Ectodermal cell (in vitro differentiated cells): ENCODE data around the gene KRTAP10-1.

ENCODE experiments used
- H3K27ac ChIP-seq: 2 replicates; pipeline ENCODE4 v1.7.0; 2013; ENCODE audit warnings: mild to moderate bottlenecking, low read depth, low read length; ENCODE audit not compliant: insufficient read depth, poor library complexity, severe bottlenecking
- H3K27me3 ChIP-seq: 2 replicates; pipeline ENCODE4 v1.7.0; 2013; ENCODE audit warnings: mild to moderate bottlenecking, low read length; ENCODE audit not compliant: insufficient read depth, control insufficient read depth, poor library complexity, severe bottlenecking
- H3K36me3 ChIP-seq: one replicate; pipeline ENCODE4 v1.7.0; 2013; ENCODE audit warnings: low read length; ENCODE audit not compliant: control insufficient read depth, insufficient read depth
- H3K4me1 ChIP-seq: one replicate; pipeline ENCODE4 v1.7.0; 2013; ENCODE audit warnings: low read length; ENCODE audit not compliant: control insufficient read depth, insufficient read depth
- H3K4me3 ChIP-seq: 2 replicates; pipeline ENCODE4 v1.7.0; 2013; ENCODE audit warnings: low read depth, low read length, control low read depth; ENCODE audit not compliant: insufficient read depth
- H3K9me3 ChIP-seq: 2 replicates; pipeline ENCODE4 v1.7.0; 2013; ENCODE audit warnings: mild to moderate bottlenecking, low read length, moderate library complexity; ENCODE audit not compliant: control insufficient read depth
- WGBS, 2 experiments: methylation state at CpG; one replicate each; pipeline ENCODE4 v1.1.7; 2013; ENCODE audit warnings: missing lambda C conversion rate in 2 of 2; 5-methylcytosine and 5-hydroxymethylcytosine counted together

Gene KRTAP10-1

GRCh38 chr21:44571296-44571695 is 31.3 kb upstream of the KRTAP10-1 start:
- H3K4me3 ChIP-seq, result no peak overlapping the region
- H3K36me3 ChIP-seq, result no peaks in the 10 kb centered on the region
- H3K9me3 ChIP-seq, result peaks cover 2% of the 10 kb centered on the region
- no peaks in the 10 kb centered on the region for H3K27me3 ChIP-seq
- peaks cover 6% of the 10 kb centered on the region for H3K4me1 ChIP-seq
- no peak overlapping the region for H3K27ac ChIP-seq
- 67 to 73% methylated on average over 4 of the region's 4 CpGs for WGBS, 2 experiments

- H3K36me3 ChIP-seq, result no peaks in the 10 kb centered on the region
- no peak overlapping the region for H3K4me3 ChIP-seq
- 90 to 91% methylated on average over 12 of the region's 12 CpGs for WGBS, 2 experiments
- H3K27ac ChIP-seq, result no peak overlapping the region
- H3K9me3 ChIP-seq, result peaks cover 2% of the 10 kb centered on the region
- H3K27me3 ChIP-seq, result no peaks in the 10 kb centered on the region
- H3K4me1 ChIP-seq, result peaks cover 6% of the 10 kb centered on the region
Measured at GRCh38 chr21:44569861-44570517, 30.0 kb upstream of the KRTAP10-1 start.

GRCh38 chr21:44568667-44569556 is 28.9 kb upstream of the KRTAP10-1 start:
- Histone ChIP-seq H3K9me3 (peaks cover 2% of the 10 kb centered on the region), H3K36me3 (no peaks in the 10 kb centered on the region), H3K4me3 (no peak overlapping the region), H3K27me3 (no peaks in the 10 kb centered on the region), H3K4me1 (no peaks in the 10 kb centered on the region), H3K27ac (no peak overlapping the region)
- WGBS, 2 experiments, result 86 to 87% methylated on average over 27 of the region's 27 CpGs

GRCh38 chr21:44568261-44568660 is 28.3 kb upstream of the KRTAP10-1 start:
- Histone ChIP-seq H3K27ac (no peak overlapping the region), H3K27me3 (no peaks in the 10 kb centered on the region), H3K4me1 (no peaks in the 10 kb centered on the region), H3K9me3 (peaks cover 2% of the 10 kb centered on the region), H3K36me3 (no peaks in the 10 kb centered on the region), H3K4me3 (no peak overlapping the region)
- WGBS, 2 experiments, result 90 to 95% methylated on average over 12 of the region's 12 CpGs

GRCh38 chr21:44567481-44568171 is 27.6 kb upstream of the KRTAP10-1 start:
- 95% methylated on average over 18 of the region's 18 CpGs for WGBS, 2 experiments
- no peak overlapping the region for H3K27ac ChIP-seq
- H3K9me3 ChIP-seq, result peaks cover 2% of the 10 kb centered on the region
- H3K27me3 ChIP-seq, result no peaks in the 10 kb centered on the region
- H3K36me3 ChIP-seq, result no peaks in the 10 kb centered on the region
- H3K4me1 ChIP-seq, result no peaks in the 10 kb centered on the region
- H3K4me3 ChIP-seq, result no peak overlapping the region

GRCh38 chr21:44566403-44566802 is 26.4 kb upstream of the KRTAP10-1 start:
- H3K27ac ChIP-seq, result no peak overlapping the region
- H3K4me1 ChIP-seq, result no peaks in the 10 kb centered on the region
- H3K27me3 ChIP-seq, result no peaks in the 10 kb centered on the region
- no peak overlapping the region for H3K4me3 ChIP-seq
- 100% methylated on average over 1 of the region's 1 CpG; no CpG with 5 or more reads in 1 of the 2 experiments for WGBS, 2 experiments
- H3K36me3 ChIP-seq, result no peaks in the 10 kb centered on the region
- H3K9me3 ChIP-seq, result peaks cover 2% of the 10 kb centered on the region

GRCh38 chr21:44564886-44565598 is 25.0 kb upstream of the KRTAP10-1 start:
- Histone ChIP-seq H3K36me3 (no peaks in the 10 kb centered on the region), H3K9me3 (peaks cover 2% of the 10 kb centered on the region), H3K27me3 (no peaks in the 10 kb centered on the region), H3K4me3 (no peak overlapping the region), H3K4me1 (no peaks in the 10 kb centered on the region), H3K27ac (no peak overlapping the region)
- 0% methylated on average over 1 of the region's 1 CpG for WGBS, 2 experiments

GRCh38 chr21:44564099-44564498 is 24.1 kb upstream of the KRTAP10-1 start:
- no peaks in the 10 kb centered on the region for H3K27me3 ChIP-seq
- no peak overlapping the region for H3K27ac ChIP-seq
- no peaks in the 10 kb centered on the region for H3K36me3 ChIP-seq
- no CpG with 5 or more reads among the region's 1 CpG for WGBS, 2 experiments
- H3K4me1 ChIP-seq, result no peaks in the 10 kb centered on the region
- H3K4me3 ChIP-seq, result no peak overlapping the region
- peaks cover 2% of the 10 kb centered on the region for H3K9me3 ChIP-seq

- H3K27me3 ChIP-seq, result no peaks in the 10 kb centered on the region
- peaks cover 15% of the 10 kb centered on the region for H3K4me1 ChIP-seq
- no peak within 1 kb of the TSS for H3K4me3 ChIP-seq
- H3K27ac ChIP-seq, result no peak within 1 kb of the TSS
- WGBS, 2 experiments, result 84 to 91% methylated on average over 5 of the region's 5 CpGs
- no peaks in the 10 kb centered on the region for H3K9me3 ChIP-seq
- H3K36me3 ChIP-seq, result no peaks in the 10 kb centered on the region
Measured at GRCh38 chr21:44558695-44559094, 18.7 kb upstream of the KRTAP10-1 start, which contains the start of gene KRTAP10-3. TSS of gene KRTAP10-3 (minus strand) at chr21:44558795. CDS start at chr21:44558715, 80 bp downstream.
